Body of pancreas (tissue), 4 donors: ENCODE results near the gene MAEA. TPM values are rescaled to one million over a fixed set of nuclear protein-coding genes. Genes with fewer than 3 reads are reported as not detected.

ENCODE experiments used
- ATAC-seq: fragments of 150-250 bp; one replicate; pipeline ENCODE4 v1.9.1; 2016
- DNase-seq, 4 donors: peaks; one replicate each; pipeline ENCODE4 v3.0.0-alpha.2; 2019
- H3K27ac ChIP-seq, 4 donors: fragments of 200-600 bp; sonication (generic); 1 replicate in 3 of 4; 2 replicates in 1 of 4; pipeline versions ENCODE4 v1.5.1 to v1.6.1; 2016 to 2019; ENCODE audit warnings: mild to moderate bottlenecking in 1 of 4, mixed read lengths in 1 of 4, moderate library complexity in 1 of 4
- H3K27me3 ChIP-seq, 2 donors: fragments of 200-600 bp; sonication (generic); one replicate each; pipeline ENCODE4 v1.6.0; 2016; ENCODE audit warnings: mild to moderate bottlenecking in 1 of 2
- H3K36me3 ChIP-seq, 2 donors: fragments of 200-600 bp; sonication (generic); replicated peaks in 1 of 2; 2 replicates each; pipeline ENCODE4 v1.5.1; 2016; ENCODE audit warnings: low read depth in 2 of 2; ENCODE audit not compliant: insufficient read depth in 1 of 2
- H3K4me1 ChIP-seq: fragments of 200-600 bp; sonication (generic); one replicate; pipeline ENCODE4 v1.6.0; 2016
- H3K4me3 ChIP-seq, 2 donors: fragments of 200-600 bp; sonication (generic); 1 replicate in 1 of 2; 2 replicates in 1 of 2; pipeline ENCODE4 v1.5.1; 2016 to 2019
- H3K9me3 ChIP-seq, 3 donors: fragments of 200-600 bp; sonication (generic); 1 replicate in 2 of 3; 2 replicates in 1 of 3; pipeline ENCODE4 v1.5.1; 2016
- CTCF ChIP-seq, 7 experiments: fragments of 450-650 bp in 4 of 7; fragments of 200-600 bp in 3 of 7; sonication (generic) in 3 of 7; IDR thresholded peaks; one replicate each; pipeline ENCODE4 v1.5.1; 2016 to 2019; ENCODE audit warnings: antibody characterized with exemption in 7 of 7
- POLR2A ChIP-seq, 3 donors: fragments of 450-650 bp; IDR thresholded peaks; one replicate each; pipeline ENCODE4 v1.6.1; 2016; ENCODE audit warnings: antibody characterized with exemption in 3 of 3, mild to moderate bottlenecking in 2 of 3
- WGBS, 2 donors: methylation state at CpG; one replicate each; pipeline ENCODE4 v1.1.5; 2017; 5-methylcytosine and 5-hydroxymethylcytosine counted together
- intact Hi-C: fragments of 100-400 bp; cut with DNase I; formaldehyde crosslinking; loops from one replicate; pipeline ENCODE4 v1.15.1; 2023
- total RNA-seq, 2 donors: library from RNA; depleted of rRNA; stranded (reverse); fragments of >200 nt; gene quantifications; one replicate each; pipeline ENCODE4 v1.1.0, GENCODE V29; 2016

Gene MAEA
- total RNA-seq, 2 donors from 2014 or later: 68.7 to 88.0 TPM

- Histone ChIP-seq H3K36me3 (no peaks in the 10 kb centered on the region), H3K9me3 (no peaks in the 10 kb centered on the region), H3K27me3 (no peaks in the 10 kb centered on the region), H3K4me3 (no peak overlapping the region), H3K4me1 (peaks cover 20% of the 10 kb centered on the region), H3K27ac (no peak overlapping the region)
- intact Hi-C loops: loop anchor here (5.0 kb wide), 1 partner anchor 88 kb away; no protein-coding TSS in a partner anchor
- 89 to 99% methylated on average over 5 of the region's 5 CpGs for WGBS, 2 donors
- no peak for ATAC-seq
- no peak for DNase-seq
- no peak for TF ChIP-seq POLR2A (IDR thresholded peaks at IDR 0.05)
- no peak for TF ChIP-seq CTCF (IDR thresholded peaks at IDR 0.05)
Measured at GRCh38 chr4:1253831-1254230, 35.9 kb upstream of the MAEA start.

GRCh38 chr4:1255151-1255550 lies 34.5 kb upstream of the MAEA start:
- no peak for DNase-seq
- peaks cover 16% of the 10 kb centered on the region for H3K4me1 ChIP-seq
- H3K4me3 ChIP-seq: no peak overlapping the region
- no peaks in the 10 kb centered on the region for H3K27me3 ChIP-seq
- H3K36me3 ChIP-seq: no peaks in the 10 kb centered on the region
- ATAC-seq: no peak
- TF ChIP-seq POLR2A (IDR thresholded peaks at IDR 0.05): no peak
- TF ChIP-seq CTCF (IDR thresholded peaks at IDR 0.05): no peak
- H3K27ac ChIP-seq: no peak overlapping the region
- no peaks in the 10 kb centered on the region for H3K9me3 ChIP-seq
- WGBS, 2 donors: 90 to 96% methylated on average over 4 of the region's 4 CpGs
- intact Hi-C loops: no loop called here

GRCh38 chr4:1255699-1256098 lies 34.0 kb upstream of the MAEA start:
- intact Hi-C loops: no loop called here
- no peak overlapping the region for H3K4me3 ChIP-seq
- H3K27ac ChIP-seq: no peak overlapping the region
- DNase-seq: no peak
- WGBS, 2 donors: 97 to 100% methylated on average over 2 of the region's 2 CpGs
- TF ChIP-seq CTCF (IDR thresholded peaks at IDR 0.05) (no peak), POLR2A (IDR thresholded peaks at IDR 0.05) (no peak)
- peaks cover 10% of the 10 kb centered on the region for H3K4me1 ChIP-seq
- no peaks in the 10 kb centered on the region for H3K27me3 ChIP-seq
- no peak for ATAC-seq
- H3K36me3 ChIP-seq: no peaks in the 10 kb centered on the region
- no peaks in the 10 kb centered on the region for H3K9me3 ChIP-seq

GRCh38 chr4:1258457-1258856 lies 31.2 kb upstream of the MAEA start:
- intact Hi-C loops: no loop called here
- ATAC-seq (no peak), DNase-seq (no peak)
- no peak for TF ChIP-seq POLR2A (IDR thresholded peaks at IDR 0.05)
- TF ChIP-seq CTCF (IDR thresholded peaks at IDR 0.05): no peak
- Histone ChIP-seq H3K36me3 (no peaks in the 10 kb centered on the region), H3K27me3 (no peaks in the 10 kb centered on the region), H3K4me1 (no peaks in the 10 kb centered on the region), H3K4me3 (no peak overlapping the region), H3K27ac (no peak overlapping the region), H3K9me3 (no peaks in the 10 kb centered on the region)
- 85 to 95% methylated on average over 2 of the region's 2 CpGs for WGBS, 2 donors

- H3K4me1 ChIP-seq: no peaks in the 10 kb centered on the region
- no peak for ATAC-seq
- no peaks in the 10 kb centered on the region for H3K9me3 ChIP-seq
- H3K4me3 ChIP-seq: no peak overlapping the region
- H3K36me3 ChIP-seq: no peaks in the 10 kb centered on the region
- intact Hi-C loops: no loop called here
- TF ChIP-seq POLR2A (IDR thresholded peaks at IDR 0.05) (no peak), CTCF (IDR thresholded peaks at IDR 0.05) (no peak)
- no peak for DNase-seq
- H3K27ac ChIP-seq: no peak overlapping the region
- 87 to 92% methylated on average over 4 of the region's 4 CpGs for WGBS, 2 donors
- no peaks in the 10 kb centered on the region for H3K27me3 ChIP-seq
Measured at GRCh38 chr4:1259966-1260365, 29.7 kb upstream of the MAEA start.
